HepG2 (cell line): ENCODE results near the gene EIF3J. TPM values are rescaled to one million over a fixed set of nuclear protein-coding genes. Genes with fewer than 3 reads are reported as not detected.

Experiments
- ARHGAP35 ChIP-seq: sonication (generic); formaldehyde crosslinking; IDR thresholded peaks from 2 replicates; pipeline ENCODE4 v1.9.0; 2022; ENCODE audit warnings: mild to moderate bottlenecking, inconsistent platforms, moderate library complexity, missing genetic modification reagents, borderline replicate concordance
- CC2D1A ChIP-seq: sonication (generic); formaldehyde crosslinking; IDR thresholded peaks from 2 replicates; pipeline ENCODE4 v1.8.1; 2023; ENCODE audit warnings: mild to moderate bottlenecking, missing genetic modification reagents
- CHD2 ChIP-seq: IDR thresholded peaks from 2 replicates; pipeline ENCODE4 v1.6.1; 2011; ENCODE audit warnings: low read depth, low read length, improper control_type of control experiment
- DBP ChIP-seq: sonication (generic); formaldehyde crosslinking; IDR thresholded peaks from 2 replicates; pipeline ENCODE4 v1.4.0; 2020; ENCODE audit warnings: missing genetic modification reagents; ENCODE audit errors: not compliant biosample characterization
- EP300 ChIP-seq, 3 experiments: sonication (generic) in 1 of 3; formaldehyde crosslinking in 1 of 3; IDR thresholded peaks; 2 replicates each; pipeline versions ENCODE4 v1.5.1 to v1.6.1; 2011 to 2020; ENCODE audit warnings: low read depth in 2 of 3, low read length in 2 of 3, borderline replicate concordance in 1 of 3, improper control_type of control experiment in 1 of 3, mild to moderate bottlenecking in 1 of 3, missing genetic modification reagents in 1 of 3, moderate library complexity in 1 of 3
- GTF2F1 ChIP-seq: fragments of 150-350 bp; IDR thresholded peaks from 2 replicates; pipeline ENCODE4 v1.6.1; 2014; ENCODE audit warnings: low read length
- HNF4A ChIP-seq: sonication (generic); formaldehyde crosslinking; IDR thresholded peaks from 2 replicates; pipeline ENCODE4 v1.4.0; 2020; ENCODE audit warnings: missing genetic modification reagents
- KLF12 ChIP-seq: sonication (generic); formaldehyde crosslinking; IDR thresholded peaks from 2 replicates; pipeline ENCODE4 v1.4.0; 2020; ENCODE audit warnings: missing genetic modification reagents, borderline replicate concordance
- MBD4 ChIP-seq: IDR thresholded peaks from 2 replicates; pipeline ENCODE4 v1.6.1; 2012; ENCODE audit warnings: low read length, inconsistent platforms, borderline replicate concordance
- MBNL3 ChIP-seq: fragments of 250-450 bp; sonication (Bioruptor Pico); conservative IDR thresholded peaks from 2 replicates; pipeline ENCODE4 v1.8.0; 2022; ENCODE audit warnings: mild to moderate bottlenecking, inconsistent platforms
- MLLT10 ChIP-seq: sonication (generic); formaldehyde crosslinking; IDR thresholded peaks from 2 replicates; pipeline ENCODE4 v1.4.0; 2020; ENCODE audit warnings: missing genetic modification reagents
- RCOR2 ChIP-seq: IDR thresholded peaks from 2 replicates; pipeline ENCODE4 v1.6.1; 2016; ENCODE audit warnings: missing biosample characterization, missing genetic modification reagents
- SRF ChIP-seq: IDR thresholded peaks from 2 replicates; pipeline ENCODE4 v1.6.1; 2011; ENCODE audit warnings: mild to moderate bottlenecking, low read depth, low read length, moderate library complexity
- SUZ12 ChIP-seq: fragments of 150-350 bp; IDR thresholded peaks from 2 replicates; pipeline ENCODE4 v1.6.1; 2014; ENCODE audit warnings: low read depth, low read length
- YY1 ChIP-seq: IDR thresholded peaks from 2 replicates; pipeline ENCODE4 v1.6.1; 2011; ENCODE audit warnings: low read length, low read depth, moderate library complexity, mild to moderate bottlenecking; ENCODE audit not compliant: insufficient read depth, insufficient replicate concordance
- ZBTB3 ChIP-seq: sonication (generic); formaldehyde crosslinking; IDR thresholded peaks from 2 replicates; pipeline ENCODE4 v1.4.0; 2020; ENCODE audit warnings: low read depth, mild to moderate bottlenecking, moderate library complexity, missing genetic modification reagents, borderline replicate concordance
- ZKSCAN5 ChIP-seq: sonication (generic); formaldehyde crosslinking; IDR thresholded peaks from 2 replicates; pipeline ENCODE4 v1.5.1; 2020; ENCODE audit warnings: mild to moderate bottlenecking, missing genetic modification reagents
- ZNF431 ChIP-seq: sonication (generic); formaldehyde crosslinking; IDR thresholded peaks from 2 replicates; pipeline ENCODE4 v1.9.0; 2022; ENCODE audit warnings: missing genetic modification reagents, low read depth, mild to moderate bottlenecking, borderline replicate concordance
- ZNF451 ChIP-seq: sonication (generic); formaldehyde crosslinking; IDR thresholded peaks from 2 replicates; pipeline ENCODE4 v1.5.0; 2020; ENCODE audit warnings: mild to moderate bottlenecking, missing genetic modification reagents
- ZNF460 ChIP-seq: sonication (generic); formaldehyde crosslinking; IDR thresholded peaks from 2 replicates; pipeline ENCODE4 v1.5.1; 2020; ENCODE audit warnings: missing genetic modification reagents, mild to moderate bottlenecking, borderline replicate concordance
- ZNF567 ChIP-seq: sonication (generic); formaldehyde crosslinking; IDR thresholded peaks from 2 replicates; pipeline ENCODE4 v1.8.1; 2023; ENCODE audit warnings: mild to moderate bottlenecking, missing genetic modification reagents, borderline replicate concordance
- ZNF678 ChIP-seq: sonication (generic); formaldehyde crosslinking; IDR thresholded peaks from 2 replicates; pipeline ENCODE4 v1.4.0; 2020; ENCODE audit warnings: mild to moderate bottlenecking, missing genetic modification reagents
- ZNF703 ChIP-seq: sonication (generic); formaldehyde crosslinking; IDR thresholded peaks from 2 replicates; pipeline ENCODE4 v1.5.1; 2020; ENCODE audit warnings: missing genetic modification reagents, mild to moderate bottlenecking, moderate library complexity, borderline replicate concordance
- ZNF709 ChIP-seq: sonication (generic); formaldehyde crosslinking; IDR thresholded peaks from 2 replicates; pipeline ENCODE4 v1.5.0; 2020; ENCODE audit warnings: mild to moderate bottlenecking, missing genetic modification reagents
- ZSCAN12 ChIP-seq: sonication (generic); formaldehyde crosslinking; IDR thresholded peaks from 2 replicates; pipeline ENCODE4 v1.9.0; 2021; ENCODE audit warnings: mild to moderate bottlenecking, missing genetic modification reagents
- ZSCAN21 ChIP-seq: sonication (generic); formaldehyde crosslinking; IDR thresholded peaks from 2 replicates; pipeline ENCODE4 v1.8.0; 2022; ENCODE audit warnings: mild to moderate bottlenecking, missing genetic modification reagents, moderate library complexity, borderline replicate concordance
- polyA plus RNA-seq, 8 experiments: library from polyadenylated mRNA; depleted of rRNA in 3 of 8; stranded (reverse) in 7 of 8; unstranded in 1 of 8; fragments of >200 nt; fragmentation: Illumina TruSeq in 4 of 8; extraction: Trizol in 4 of 8; gene quantifications; 2 replicates each; pipeline versions ENCODE4 v1.2.1 to v1.2.3, GENCODE V29; 2011 to 2016; ENCODE audit warnings: low read depth in 4 of 8, missing spikeins in 1 of 8, mixed read lengths in 1 of 8; ENCODE audit not compliant: insufficient read depth in 1 of 8
- total RNA-seq, 5 experiments: library from RNA; depleted of rRNA; stranded (reverse); fragments of >200 nt; fragmentation: Illumina TruSeq; extraction: Trizol; gene quantifications; 2 replicates each; pipeline ENCODE4 v1.2.3, GENCODE V29; 2016; ENCODE audit warnings: low read depth in 1 of 5
- TF ChIP-seq, protein P1 (sequence below): sonication (generic); formaldehyde crosslinking; IDR thresholded peaks from 2 replicates; pipeline ENCODE4 v1.4.0; 2020; ENCODE audit warnings: missing genetic modification reagents
- TF ChIP-seq, protein P2 (sequence below): sonication (generic); formaldehyde crosslinking; IDR thresholded peaks from 2 replicates; pipeline ENCODE4 v1.4.0; 2020; ENCODE audit warnings: mild to moderate bottlenecking, missing genetic modification reagents

EIF3J gene
- total and polyA plus RNA-seq, 2 of the 13 experiments (the other 11 are each of a cell fraction or from before 2014, with no cell fraction given), result 51.7 to 69.2 TPM

GRCh38 chr15:44536962-44537734, at the start of gene EIF3J (continued):
- TF ChIP-seq ZNF451 (CRISPR knock-in tag) (no peak), ZSCAN21 (CRISPR knock-in tag) (peak; percentile 86; the same call in 1 of the 2 replicates), ZNF709 (peak; percentile 64; the same call in 1 of the 2 replicates), ARHGAP35 (no peak), KLF12 (CRISPR knock-in tag) (no peak), HNF4A (CRISPR knock-in tag) (0 out of 2 replicates have a peak, but pooled peaks have one; percentile 5), ZNF678 (CRISPR knock-in tag) (peak; percentile 82; the same call in 1 of the 2 replicates), ZNF460 (CRISPR knock-in tag) (no peak), ZNF703 (no peak; the same call in 1 of the 2 replicates), YY1 (peak; percentile 71), ZBTB3 (CRISPR knock-in tag) (no peak), ZNF431 (no peak; the same call in 1 of the 2 replicates), ZKSCAN5 (CRISPR knock-in tag) (no peak), CC2D1A (CRISPR knock-in tag) (no peak), MBD4 (no peak), EP300 (IDR thresholded peaks at IDR 0.05; ENCODE audit: low read depth in 2 of 2, low read length in 2 of 2) (no peak), EP300 (CRISPR knock-in tag; IDR thresholded peaks at IDR 0.05; ENCODE audit: borderline replicate concordance) (no peak), RCOR2 (CRISPR knock-in tag) (no peak), SRF (no peak), GTF2F1 (no peak), ZNF567 (CRISPR knock-in tag) (peak; percentile 90; the same call in 1 of the 2 replicates), DBP (CRISPR knock-in tag) (no peak), ZSCAN12 (CRISPR knock-in tag) (no peak; the same call in 1 of the 2 replicates), MBNL3 (CRISPR knock-in tag) (no peak), MLLT10 (no peak), CHD2 (peak; percentile 81), SUZ12 (no peak)
- TF ChIP-seq, protein P1, sequence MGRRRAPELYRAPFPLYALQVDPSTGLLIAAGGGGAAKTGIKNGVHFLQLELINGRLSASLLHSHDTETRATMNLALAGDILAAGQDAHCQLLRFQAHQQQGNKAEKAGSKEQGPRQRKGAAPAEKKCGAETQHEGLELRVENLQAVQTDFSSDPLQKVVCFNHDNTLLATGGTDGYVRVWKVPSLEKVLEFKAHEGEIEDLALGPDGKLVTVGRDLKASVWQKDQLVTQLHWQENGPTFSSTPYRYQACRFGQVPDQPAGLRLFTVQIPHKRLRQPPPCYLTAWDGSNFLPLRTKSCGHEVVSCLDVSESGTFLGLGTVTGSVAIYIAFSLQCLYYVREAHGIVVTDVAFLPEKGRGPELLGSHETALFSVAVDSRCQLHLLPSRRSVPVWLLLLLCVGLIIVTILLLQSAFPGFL, result no peak
- TF ChIP-seq, protein P2, sequence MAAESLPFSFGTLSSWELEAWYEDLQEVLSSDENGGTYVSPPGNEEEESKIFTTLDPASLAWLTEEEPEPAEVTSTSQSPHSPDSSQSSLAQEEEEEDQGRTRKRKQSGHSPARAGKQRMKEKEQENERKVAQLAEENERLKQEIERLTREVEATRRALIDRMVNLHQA (CRISPR knock-in tag), result no peak
